ENCODE data around the gene LRRC63.
"Not testable (repeated sequence)": the region's sequence is repeated elsewhere in the genome, so short reads cannot be mapped to it uniquely, and the experiment has no call there.

Gene LRRC63

DNA sequence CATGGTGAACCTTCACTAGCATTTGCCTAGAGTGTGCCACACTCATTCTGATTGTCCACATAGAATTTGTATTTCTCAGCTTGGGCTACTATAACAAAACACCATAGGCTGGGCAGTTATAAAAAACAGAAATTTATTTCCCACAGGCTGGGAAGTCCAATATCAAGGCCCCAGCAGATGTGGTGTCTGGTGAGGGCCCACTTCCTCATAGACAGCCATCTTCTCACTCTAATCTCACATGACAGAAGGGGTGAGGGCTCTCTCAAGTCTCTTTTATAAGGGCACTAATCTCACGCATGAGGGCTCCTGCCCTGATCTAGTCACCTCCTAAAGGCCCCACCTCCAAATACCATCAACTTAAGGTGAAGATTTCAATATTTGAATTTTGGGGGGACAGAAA, 53.6 kb downstream of the LRRC63 start:
- DNase-seq (ENCODE audit: low read depth in 2 of 2): no peak

DNA sequence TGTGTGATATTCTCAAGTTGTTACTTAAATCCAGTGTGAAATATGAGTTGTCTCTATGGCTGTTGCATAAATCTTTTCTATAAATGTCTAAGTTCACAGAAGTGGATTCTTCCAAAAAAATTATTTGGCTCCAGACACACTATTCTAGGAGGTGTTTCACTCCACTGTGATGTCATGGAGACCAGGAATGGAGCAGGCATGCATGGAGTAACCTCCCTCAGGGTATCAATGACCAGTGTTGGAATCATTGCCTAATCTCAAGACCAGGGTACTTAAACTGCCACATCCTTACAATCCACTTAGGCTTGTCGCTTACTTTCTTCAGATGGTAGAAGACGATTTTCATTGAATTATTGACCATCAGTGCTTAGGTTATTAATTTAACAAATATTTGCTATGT, 55.4 kb downstream of the LRRC63 start:
- no peak for DNase-seq (ENCODE audit: low read depth in 2 of 2)

DNA sequence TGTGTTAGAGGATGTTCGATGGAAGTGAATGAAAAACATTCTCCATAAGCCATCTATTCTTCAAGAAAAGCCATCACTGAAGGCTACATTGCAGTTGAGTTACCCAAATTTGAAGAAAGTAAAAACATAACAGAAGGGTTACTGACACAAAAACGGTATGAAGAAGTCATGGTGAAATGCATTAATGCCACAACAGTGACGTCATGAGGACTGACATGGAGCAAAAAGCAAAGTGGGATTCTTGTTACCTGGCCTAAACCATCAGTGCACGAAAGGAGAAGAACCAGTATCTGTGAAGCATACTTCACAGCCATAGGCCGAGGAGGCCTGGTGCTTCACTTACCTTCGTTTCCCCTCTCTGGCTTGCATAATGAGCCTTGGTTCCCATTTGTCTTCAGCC, 58.7 kb downstream of the LRRC63 start:
- DNase-seq (ENCODE audit: low read depth in 2 of 2): no peak

DNA sequence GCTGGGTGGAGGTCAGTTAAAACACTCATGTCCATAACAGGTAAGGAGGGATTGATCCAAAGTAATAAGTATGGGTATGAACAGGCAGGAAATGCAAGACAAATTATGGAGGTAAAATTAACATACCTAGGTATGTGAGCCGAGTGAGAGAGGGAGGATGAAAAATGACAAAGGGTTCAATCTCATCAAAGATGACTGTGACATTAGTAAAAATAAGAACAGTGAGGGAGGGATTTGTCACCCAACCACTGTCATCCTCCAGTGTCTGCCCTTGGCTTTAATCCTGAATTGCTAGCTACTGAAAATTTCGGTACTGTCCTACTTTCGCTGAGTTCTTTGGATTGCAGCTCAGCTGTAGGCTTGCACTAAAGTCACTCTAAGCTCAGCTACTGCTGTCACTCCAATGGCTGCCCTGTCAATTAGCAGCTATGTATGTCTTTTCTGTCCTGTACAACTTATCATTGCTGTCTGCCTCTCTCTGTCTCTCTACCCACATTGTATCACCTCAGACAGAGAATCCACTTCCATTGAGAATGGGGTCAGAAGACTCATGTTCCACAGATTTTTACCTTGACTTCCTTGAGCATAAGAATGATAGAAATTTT, 62.5 kb downstream of the LRRC63 start:
- no peak for DNase-seq (ENCODE audit: low read depth in 2 of 2)

DNA sequence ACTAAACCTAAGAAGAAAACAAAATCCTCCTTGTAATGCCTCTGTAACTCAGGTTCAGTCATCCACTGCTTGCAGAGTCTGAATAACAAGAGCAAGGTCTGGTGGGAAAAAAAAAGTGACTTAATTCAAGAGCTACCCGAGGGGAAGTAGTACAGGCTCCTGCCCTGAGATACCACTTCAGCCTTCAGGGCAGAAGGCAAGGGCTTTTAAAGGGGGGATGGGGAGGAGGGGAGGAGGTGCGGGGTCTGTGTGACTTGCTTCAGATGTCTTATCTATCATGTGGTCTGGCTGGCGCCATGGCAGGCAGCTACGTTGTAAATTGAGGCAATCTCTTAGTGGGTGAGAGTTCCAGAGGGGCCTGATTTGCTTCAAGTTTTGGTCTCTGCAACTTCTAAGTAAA, 66.7 kb downstream of the LRRC63 start:
- DNase-seq (ENCODE audit: low read depth in 2 of 2): no peak

DNA sequence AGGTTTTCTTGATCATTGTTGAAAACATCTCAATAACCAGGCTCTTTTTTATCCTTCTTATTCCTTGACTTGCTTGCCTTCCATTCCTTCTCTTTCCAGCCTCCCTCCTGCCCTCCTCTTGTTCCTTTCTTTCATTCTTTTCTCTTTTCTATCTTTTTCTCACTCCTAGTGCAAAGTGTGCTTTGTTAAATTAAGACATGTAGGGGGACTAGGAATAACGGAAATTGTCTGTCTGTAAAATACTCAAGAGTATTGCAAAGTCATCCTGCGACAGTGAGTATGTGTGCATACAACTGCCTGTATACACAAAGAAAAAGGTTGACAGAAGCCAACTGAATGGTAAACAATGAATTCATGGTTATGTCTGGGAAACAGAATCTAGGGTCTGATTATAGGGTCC, 70.1 kb downstream of the LRRC63 start:
- DNase-seq (ENCODE audit: low read depth in 2 of 2): no peak

DNA sequence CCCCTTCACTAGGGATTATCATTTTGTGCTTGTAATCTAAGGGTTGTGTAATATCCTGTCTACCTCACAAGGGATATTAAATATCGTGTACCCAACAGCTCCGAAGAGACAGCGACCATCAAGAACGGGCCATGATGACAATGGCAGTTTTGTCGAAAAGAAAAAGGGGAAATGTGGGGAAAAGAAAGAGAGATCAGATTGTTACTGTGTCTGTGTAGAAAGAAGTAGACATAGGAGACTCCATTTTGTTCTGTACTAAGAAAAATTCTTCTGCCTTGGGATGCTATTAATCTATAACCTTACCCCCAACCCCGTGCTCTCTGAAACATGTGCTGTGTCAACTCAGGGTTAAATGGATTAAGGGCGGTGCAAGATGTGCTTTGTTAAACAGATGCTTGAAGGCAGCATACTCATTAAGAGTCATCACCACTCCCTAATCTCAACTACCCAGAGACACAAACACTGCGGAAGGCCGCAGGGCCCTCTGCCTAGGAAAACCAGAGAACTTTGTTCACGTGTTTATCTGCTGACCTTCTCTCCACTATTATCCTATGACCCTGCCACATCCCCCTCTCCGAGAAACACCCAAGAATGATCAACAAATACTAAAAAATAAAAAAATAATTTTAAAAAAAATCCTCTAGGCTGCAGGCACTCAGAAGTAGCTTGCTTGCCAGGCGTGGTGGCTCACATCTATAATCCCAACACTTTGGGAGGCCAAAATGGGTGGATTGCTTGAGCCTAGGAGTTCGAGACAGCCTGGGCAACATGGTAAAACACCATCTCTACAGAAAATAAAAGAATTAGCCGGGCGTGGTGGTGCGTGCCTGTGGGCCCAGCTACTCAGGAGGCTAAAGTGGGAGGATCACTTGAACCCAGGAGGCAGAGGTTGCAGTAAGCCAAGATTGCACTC, 72.4 kb downstream of the LRRC63 start:
- not testable (repeated sequence) for DNase-seq (ENCODE audit: low read depth in 2 of 2)

DNA sequence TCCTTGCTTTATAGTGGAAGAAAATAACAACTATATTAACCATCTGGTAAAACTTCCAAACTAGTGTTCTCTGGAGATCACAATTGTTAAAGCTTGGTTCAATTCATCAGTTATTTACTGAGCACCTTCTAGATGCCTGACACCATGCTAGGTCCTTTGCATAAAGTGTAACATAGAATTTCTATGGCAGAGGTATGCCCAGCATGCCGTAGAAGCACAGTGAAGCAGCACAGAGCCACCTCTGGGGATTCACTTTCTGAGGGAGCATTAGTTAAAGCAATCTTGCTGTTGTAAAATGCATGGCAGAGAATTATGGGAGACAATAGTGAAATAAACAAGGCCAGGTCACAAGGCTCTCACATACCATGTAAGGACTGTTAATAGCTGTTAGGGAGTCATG, 75.2 kb downstream of the LRRC63 start:
- no peak for DNase-seq (ENCODE audit: low read depth in 2 of 2)

DNA sequence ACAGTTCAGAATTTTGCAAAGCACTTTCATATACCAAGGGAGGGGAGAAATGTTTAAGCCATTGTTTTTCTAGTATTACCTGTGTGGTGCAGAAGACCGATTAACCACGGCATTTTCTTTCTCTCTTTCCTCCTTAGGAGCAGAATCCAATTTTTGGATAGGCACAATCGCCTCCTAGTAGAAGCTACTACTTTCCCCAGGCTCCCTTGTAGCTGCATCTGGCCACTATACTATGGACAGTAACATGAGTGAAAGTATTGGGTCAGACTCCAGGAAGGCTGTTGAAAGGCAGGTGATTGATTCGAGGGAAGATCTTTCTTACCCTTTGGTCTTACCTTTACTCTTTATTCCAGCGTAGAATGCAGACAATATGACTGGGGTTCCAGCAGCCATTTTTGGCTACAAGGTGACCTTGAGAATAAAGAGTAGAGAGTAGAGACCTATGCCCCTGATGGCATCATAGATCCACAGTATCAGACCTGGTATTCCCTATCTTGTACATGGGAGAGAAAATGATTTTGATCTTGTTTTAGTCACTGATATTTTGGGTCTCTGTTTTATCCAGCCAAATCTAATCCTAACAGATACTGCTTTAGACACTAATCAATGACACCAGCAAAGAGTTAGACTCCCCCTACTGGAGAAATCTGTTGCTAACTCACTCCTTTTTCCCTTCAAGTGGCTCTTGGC, 77.0 kb downstream of the LRRC63 start:
- DNase-seq (ENCODE audit: low read depth in 2 of 2): no peak

DNA sequence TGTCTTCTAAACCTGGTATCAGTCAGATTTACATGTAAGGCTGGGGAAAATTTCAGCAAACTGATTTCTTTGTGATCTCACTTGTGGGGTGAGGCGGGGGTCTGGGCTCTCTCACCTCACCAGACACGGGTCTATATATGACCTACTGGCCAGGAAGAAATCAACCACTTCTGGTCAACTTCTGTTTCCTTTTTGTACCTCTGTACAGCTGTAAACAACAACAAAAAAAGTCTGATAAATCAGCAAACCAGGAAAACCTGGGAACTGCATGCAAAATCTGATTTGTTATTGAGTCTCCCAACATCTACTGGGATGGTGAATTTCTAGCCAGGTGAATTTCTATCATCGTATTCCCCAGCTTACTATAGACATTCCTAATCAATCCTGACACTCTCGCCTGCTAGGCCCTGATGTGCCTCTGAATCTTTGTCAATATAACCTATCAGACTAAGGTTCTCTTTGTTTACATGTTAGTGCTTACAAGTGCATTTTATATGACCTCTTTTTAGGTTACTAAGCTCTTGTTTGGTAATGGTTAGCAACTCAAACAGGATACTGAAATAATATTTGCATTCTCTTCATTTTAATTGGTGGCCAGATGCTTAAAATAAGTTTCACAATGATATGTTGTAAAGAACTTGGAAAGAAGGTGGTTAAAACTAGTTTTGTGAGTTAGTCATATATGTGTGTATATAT, 77.7 kb downstream of the LRRC63 start:
- DNase-seq (ENCODE audit: low read depth in 2 of 2): no peak

DNA sequence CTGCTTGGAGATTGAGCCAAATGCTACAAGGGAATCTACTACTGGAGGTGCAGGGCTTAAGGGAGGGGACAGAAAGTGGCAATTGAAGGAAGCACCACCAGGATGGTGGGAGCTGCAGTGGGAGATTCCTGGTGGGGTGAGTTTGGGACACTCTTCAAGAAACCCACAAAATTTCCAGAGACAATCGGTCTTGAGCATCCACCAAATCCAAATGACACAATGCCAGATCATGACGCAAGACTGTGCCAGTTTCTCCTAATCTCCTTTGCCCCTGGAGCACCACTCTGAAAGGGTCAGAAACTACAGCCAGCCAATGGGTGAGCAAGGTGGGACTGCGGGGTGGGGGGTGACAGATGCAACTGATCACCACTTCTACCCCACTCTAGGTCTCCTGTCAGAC, 78.7 kb downstream of the LRRC63 start:
- DNase-seq (ENCODE audit: low read depth in 2 of 2): no peak

DNA sequence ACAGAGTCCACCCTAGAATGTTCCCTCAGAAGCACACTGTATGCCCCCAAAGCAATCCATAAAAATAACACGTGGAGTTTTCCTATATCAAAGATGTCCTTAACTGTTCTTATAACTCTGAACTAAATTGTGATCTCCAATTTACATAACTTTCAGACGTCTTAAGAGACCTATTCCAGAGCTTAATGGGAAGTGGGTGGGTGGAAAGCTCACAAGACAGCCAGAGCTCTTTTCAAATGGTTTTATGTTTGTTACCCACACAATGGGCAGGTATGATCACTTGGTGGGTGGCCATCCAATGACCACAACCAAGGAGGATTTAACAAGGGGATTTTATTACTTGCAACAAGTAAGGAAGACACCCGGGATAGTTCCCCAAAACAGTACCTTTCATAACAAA, 81.7 kb downstream of the LRRC63 start:
- no peak for DNase-seq (ENCODE audit: low read depth in 2 of 2)

DNA sequence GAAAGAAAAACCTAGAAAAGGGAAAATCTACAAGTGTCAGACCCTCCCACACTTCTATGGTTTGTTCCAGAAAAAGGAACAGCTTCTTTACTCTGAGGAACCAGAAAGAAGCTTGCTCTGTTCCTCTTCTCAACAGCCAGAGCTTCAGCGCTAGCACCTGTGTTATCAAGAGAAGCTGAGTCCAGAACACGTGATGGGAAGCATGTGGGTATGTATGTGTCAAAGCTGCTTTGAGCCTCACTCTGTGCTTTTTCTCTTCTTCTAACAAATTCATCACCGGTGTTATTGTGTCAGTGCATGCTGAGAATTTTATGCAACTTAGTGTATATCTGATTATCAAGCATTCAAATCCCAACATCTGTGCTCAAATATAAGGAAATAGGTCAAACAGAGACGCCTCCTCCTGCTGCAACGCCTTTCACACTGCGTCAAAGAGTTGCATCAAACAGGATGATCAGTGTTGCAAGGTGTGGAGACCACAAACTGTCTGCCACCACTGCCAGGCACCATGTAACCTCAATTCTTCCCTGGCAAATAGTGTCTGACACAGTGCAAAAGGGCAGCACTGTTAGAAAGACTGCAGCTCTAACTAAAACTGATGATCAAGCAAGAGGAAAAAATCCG, 83.9 kb downstream of the LRRC63 start:
- DNase-seq (ENCODE audit: low read depth in 2 of 2): peak; percentile 26 to 39

DNA sequence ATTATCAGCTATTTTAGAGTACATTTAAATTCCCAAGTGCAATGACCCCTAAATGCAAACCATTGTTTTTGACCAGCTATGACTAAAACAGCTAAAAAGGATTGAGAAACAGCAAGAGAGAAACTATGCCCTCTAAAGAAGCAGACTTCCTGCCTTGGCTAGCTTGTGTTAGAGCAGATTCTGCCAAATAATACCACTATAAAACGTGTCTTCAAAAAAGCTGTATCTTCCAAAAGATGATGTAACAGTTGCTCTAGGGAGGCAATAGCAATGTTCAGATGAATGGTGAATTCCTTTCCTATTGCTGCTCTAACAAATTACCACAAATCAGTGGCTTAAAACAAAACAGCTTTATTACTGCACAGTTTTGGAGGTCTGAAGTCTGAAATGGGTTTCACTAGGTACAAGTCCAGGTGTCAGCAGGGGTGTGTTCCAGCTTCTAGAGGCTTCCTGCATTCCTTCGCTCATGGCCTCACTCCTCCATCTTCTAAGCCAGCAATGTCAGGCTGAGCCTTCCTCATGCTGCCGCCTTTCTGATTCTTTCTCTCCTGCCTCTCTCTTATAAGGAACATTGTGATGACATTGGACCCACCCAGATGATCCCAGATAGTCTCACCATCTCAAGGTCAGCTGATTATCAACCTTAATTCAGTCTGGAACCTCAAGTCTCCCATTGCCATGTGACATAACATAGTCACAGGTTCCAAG, 84.5 kb downstream of the LRRC63 start:
- DNase-seq (ENCODE audit: low read depth in 2 of 2): no peak

DNA sequence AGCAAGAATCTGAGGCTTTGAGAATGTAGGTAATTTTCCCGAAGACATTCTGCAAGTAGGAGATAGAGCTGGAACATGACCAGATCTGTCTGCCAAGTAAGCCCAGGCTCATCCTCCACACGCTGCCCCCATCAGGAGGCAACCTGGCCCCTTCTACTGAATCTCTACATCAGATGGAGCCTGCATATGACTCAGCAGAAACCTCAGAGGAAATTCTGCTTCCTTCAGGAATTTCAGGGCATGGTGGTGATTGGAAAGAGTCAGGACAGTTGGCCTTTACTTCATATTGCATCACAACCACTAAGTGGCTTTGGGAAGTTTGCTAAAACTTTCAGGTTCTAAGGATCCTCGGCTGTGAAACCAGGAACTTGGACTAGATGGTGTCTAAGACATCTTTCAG, 85.2 kb downstream of the LRRC63 start:
- DNase-seq (ENCODE audit: low read depth in 2 of 2): no peak

DNA sequence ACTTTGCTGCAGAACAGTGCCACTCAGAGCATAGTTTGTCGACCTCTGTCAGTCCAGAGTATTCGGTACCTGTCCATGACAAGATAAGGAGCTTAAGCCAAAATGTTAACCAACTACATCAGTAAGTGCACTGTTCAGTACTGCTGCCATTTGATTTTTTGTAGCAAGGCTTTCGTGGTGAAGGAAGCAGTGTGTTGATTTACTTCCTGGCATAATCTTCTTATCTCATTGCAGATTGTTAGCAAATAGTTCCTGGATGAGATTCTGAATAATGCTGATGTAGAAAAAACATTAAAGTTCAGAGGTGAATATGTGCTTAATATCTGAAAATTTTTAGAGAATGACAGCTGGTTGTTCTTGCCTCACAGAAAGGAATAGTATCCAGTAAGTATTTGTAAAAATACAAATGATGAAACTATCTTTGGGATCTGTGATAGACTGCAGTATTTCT, 85.7 kb downstream of the LRRC63 start:
- DNase-seq (ENCODE audit: low read depth in 2 of 2): no peak

DNA sequence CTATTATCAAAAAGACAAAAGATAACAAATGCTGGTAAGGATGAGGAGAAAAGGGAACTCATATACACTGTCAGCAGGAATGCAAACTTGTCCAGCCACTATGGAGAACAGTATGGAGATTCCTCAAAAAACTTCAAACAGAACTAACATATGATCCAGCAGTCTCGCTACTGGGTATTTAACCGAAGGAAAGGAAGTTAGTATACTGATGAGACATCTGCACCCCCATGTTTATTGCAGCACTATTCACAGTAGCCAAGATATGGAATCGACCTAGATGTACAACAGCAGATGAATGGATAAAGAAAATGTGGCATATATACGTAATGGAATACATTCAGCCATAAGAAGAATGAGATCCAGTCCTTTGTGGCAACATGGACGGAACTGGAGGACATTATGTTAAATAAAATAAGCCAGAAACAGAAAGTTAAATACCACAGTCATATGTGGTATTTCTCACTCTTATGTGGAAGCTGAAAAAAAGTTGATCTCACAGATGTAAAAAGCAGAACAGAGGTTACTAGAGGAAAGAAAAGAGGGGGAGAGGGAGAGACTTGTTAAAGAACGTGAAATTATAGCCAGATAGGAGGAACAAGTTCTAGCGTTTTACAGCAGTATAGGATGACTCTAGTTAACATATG, 92.1 kb downstream of the LRRC63 start:
- DNase-seq (ENCODE audit: low read depth in 2 of 2): no peak

DNA sequence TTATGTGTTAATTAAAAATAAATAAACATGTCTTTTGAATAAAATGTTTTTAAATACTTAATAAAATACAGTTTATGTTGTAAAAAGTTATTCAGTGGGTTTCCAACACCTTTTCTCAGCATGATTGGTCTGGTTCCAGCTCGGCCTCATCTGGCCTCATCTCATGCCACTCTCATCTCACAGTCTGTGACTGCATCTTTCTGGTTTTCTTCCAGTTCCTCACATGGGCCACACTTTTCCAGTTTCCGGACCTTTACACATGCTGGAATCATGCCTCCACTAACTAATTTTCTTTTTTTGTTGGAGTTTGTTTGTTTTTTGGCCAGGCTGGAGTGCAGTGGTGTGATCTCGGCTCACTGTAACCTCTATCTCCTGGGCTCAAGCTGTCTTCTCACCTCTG, 92.8 kb downstream of the LRRC63 start:
- no peak for DNase-seq (ENCODE audit: low read depth in 2 of 2)

DNA sequence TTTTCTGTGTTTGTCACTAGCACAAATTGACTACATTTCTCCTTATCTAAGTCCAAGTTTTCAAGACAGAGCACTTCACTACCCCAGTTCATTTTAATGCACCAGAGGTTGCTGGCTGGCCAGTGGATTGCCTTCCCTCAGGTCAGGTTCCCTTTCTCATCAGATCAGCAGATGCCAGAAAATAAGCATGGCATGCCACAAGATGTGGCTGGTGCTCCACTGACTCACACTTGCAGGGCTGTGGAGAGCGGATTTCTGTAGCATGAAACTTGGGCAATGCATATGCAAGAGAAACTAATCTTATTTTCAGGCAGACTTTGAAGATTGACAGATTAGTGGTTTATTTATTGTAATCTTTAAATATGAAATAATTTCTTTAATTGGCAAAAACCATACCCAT, 95.8 kb downstream of the LRRC63 start:
- no peak for DNase-seq (ENCODE audit: low read depth in 2 of 2)

DNA sequence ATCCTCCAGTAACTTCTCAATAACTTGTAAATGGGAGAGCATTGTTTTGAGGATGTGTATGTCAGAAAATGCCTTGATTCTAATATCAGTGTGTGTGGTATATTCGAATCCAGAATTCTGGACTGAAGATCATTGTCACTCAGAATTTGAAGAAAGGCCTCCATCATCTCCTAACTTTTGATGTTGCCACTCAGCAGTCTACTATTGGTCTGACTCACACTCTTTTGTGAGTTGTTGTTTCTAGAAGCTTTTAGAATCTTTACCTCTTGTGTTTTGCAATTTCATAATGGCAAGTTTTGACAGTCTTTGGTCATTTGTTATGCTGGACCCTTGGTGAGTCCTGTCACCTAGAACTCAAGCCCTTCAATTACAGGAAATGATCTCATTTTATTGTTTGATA, 98.3 kb downstream of the LRRC63 start:
- DNase-seq (ENCODE audit: low read depth in 2 of 2): no peak

DNA sequence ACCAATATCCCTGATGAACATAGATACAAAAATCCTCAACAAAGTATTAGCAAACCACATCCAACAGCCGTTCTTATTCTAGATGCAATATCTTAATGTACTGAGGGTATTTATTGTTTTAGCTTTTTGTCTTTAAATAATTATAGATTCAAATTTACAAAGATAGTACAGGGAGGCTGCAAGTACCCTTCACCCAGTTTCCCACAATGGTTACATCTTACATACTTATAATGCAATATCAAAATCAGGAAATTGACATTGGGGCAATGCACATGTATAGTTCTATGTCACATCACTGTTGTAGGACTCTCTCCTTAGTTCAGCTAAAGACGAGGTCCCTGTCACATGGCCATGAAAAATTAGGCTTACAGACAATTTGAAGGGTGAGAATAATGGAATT, 99.5 kb downstream of the LRRC63 start:
- no peak for DNase-seq (ENCODE audit: low read depth in 2 of 2)

All from stimulated activated CD8-positive, alpha-beta memory T cell treated with anti-CD3 and anti-CD28 coated beads, Interleukin-2, amount 100 ng/mL, for 1 hour (primary cell).